Ishikawa (cell line): ENCODE measurements around the gene PLCD4.

Source experiments
- CEBPB ChIP-seq: IDR thresholded peaks from 2 replicates; pipeline ENCODE4 v1.6.1; 2012
- CREB1 ChIP-seq: IDR thresholded peaks from 2 replicates; pipeline ENCODE4 v1.6.1; 2012; ENCODE audit warnings: low read depth
- EGR1 ChIP-seq: IDR thresholded peaks from 2 replicates; pipeline ENCODE4 v1.6.1; 2012
- EP300 ChIP-seq: IDR thresholded peaks from 2 replicates; pipeline ENCODE4 v1.6.1; 2012; ENCODE audit warnings: borderline replicate concordance
- FOXM1 ChIP-seq: IDR thresholded peaks from 2 replicates; pipeline ENCODE4 v1.6.1; 2012; ENCODE audit warnings: low read depth, borderline replicate concordance
- MAX ChIP-seq: IDR thresholded peaks from 2 replicates; pipeline ENCODE4 v1.6.1; 2012
- NFIC ChIP-seq: IDR thresholded peaks from 2 replicates; pipeline ENCODE4 v1.6.1; 2012
- RAD21 ChIP-seq: IDR thresholded peaks from 2 replicates; pipeline ENCODE4 v1.6.1; 2012; ENCODE audit warnings: low read depth
- REST ChIP-seq: IDR thresholded peaks from 2 replicates; pipeline ENCODE4 v1.6.1; 2012; ENCODE audit warnings: low read depth, mild to moderate bottlenecking
- TAF1 ChIP-seq: IDR thresholded peaks from 2 replicates; pipeline ENCODE4 v1.6.1; 2012; ENCODE audit warnings: low read depth, mild to moderate bottlenecking
- TCF12 ChIP-seq: IDR thresholded peaks from 2 replicates; pipeline ENCODE4 v1.6.1; 2012; ENCODE audit warnings: low read depth
- TEAD4 ChIP-seq: IDR thresholded peaks from 2 replicates; pipeline ENCODE4 v1.6.1; 2012
- USF1 ChIP-seq: IDR thresholded peaks from 2 replicates; pipeline ENCODE4 v1.6.1; 2012
- YY1 ChIP-seq: IDR thresholded peaks from 2 replicates; pipeline ENCODE4 v1.6.1; 2012; ENCODE audit warnings: low read depth
- ZBTB7A ChIP-seq: IDR thresholded peaks from 2 replicates; pipeline ENCODE4 v1.6.1; 2012; ENCODE audit warnings: low read depth

Gene PLCD4

GRCh38 chr2:218582076-218582475 lies 25.6 kb upstream of the PLCD4 start:
- TF ChIP-seq EP300 (no peak), RAD21 (no peak), CREB1 (no peak), EGR1 (no peak), MAX (no peak), REST (no peak), USF1 (no peak), TEAD4 (no peak), TAF1 (no peak), FOXM1 (no peak)

- TF ChIP-seq EGR1, result no peak
- TF ChIP-seq NFIC, result no peak
- TF ChIP-seq TCF12, result no peak
- no peak for TF ChIP-seq CEBPB
- TF ChIP-seq ZBTB7A, result no peak
- TF ChIP-seq CREB1, result no peak
- no peak for TF ChIP-seq EP300
- TF ChIP-seq MAX, result no peak
- no peak for TF ChIP-seq TEAD4
- no peak for TF ChIP-seq USF1
- TF ChIP-seq TAF1, result no peak
- TF ChIP-seq REST, result no peak
- no peak for TF ChIP-seq FOXM1
- TF ChIP-seq YY1, result no peak
- TF ChIP-seq RAD21, result no peak
Measured at GRCh38 chr2:218583983-218584850, 23.5 kb upstream of the PLCD4 start.

- TF ChIP-seq EP300 (no peak), TEAD4 (no peak), ZBTB7A (no peak)
Measured at GRCh38 chr2:218585541-218585940, 22.2 kb upstream of the PLCD4 start.

- TF ChIP-seq RAD21, result no peak
- no peak for TF ChIP-seq TAF1
- TF ChIP-seq USF1, result no peak
- no peak for TF ChIP-seq FOXM1
- no peak for TF ChIP-seq TCF12
- TF ChIP-seq MAX, result no peak
- TF ChIP-seq CREB1, result no peak
- TF ChIP-seq YY1, result no peak
- no peak for TF ChIP-seq REST
- TF ChIP-seq EGR1, result no peak
- TF ChIP-seq NFIC, result no peak
- TF ChIP-seq EP300, result no peak
- no peak for TF ChIP-seq CEBPB
- TF ChIP-seq ZBTB7A, result no peak
- no peak for TF ChIP-seq TEAD4
Measured at GRCh38 chr2:218605432-218605831, 2.3 kb upstream of the PLCD4 start.
